Cardiac septum (tissue), 1 donor: ENCODE measurements around the gene PAK4. TPM values are rescaled to one million over a fixed set of nuclear protein-coding genes. Genes with fewer than 3 reads are reported as not detected.
"Not testable (repeated sequence)": the region's sequence is repeated elsewhere in the genome, so short reads cannot be mapped to it uniquely, and the experiment has no call there.

Source experiments
- DNase-seq: peaks from one replicate; pipeline ENCODE4 v3.0.0-alpha.2; 2020; ENCODE audit warnings: low spot score
- intact Hi-C: fragments of 100-400 bp; cut with DNase I; formaldehyde crosslinking; loops from one replicate; pipeline ENCODE4 v1.14.0; 2022
- total RNA-seq: library from RNA; stranded (reverse); fragmentation: NEBNext Ultra II Directional; extraction: Animal tissue kit (Norgen Biotek cat#: 25700); gene quantifications from one replicate; pipeline ENCODE4 v1.2.1, GENCODE V29; 2021
- donor health status: DM: no; HTN: no; CAD: no.

PAK4 gene
- total RNA-seq, 1 donor from 2014 or later: 18.6 TPM

- no peak for DNase-seq
- intact Hi-C loops: no loop called here
Measured at GRCh38 chr19:39218230-39219007, 92.8 kb downstream of the PAK4 start.

- intact Hi-C loops, DNase-seq: not testable (repeated sequence)
Measured at GRCh38 chr19:39219108-39219507, 93.5 kb downstream of the PAK4 start.

GRCh38 chr19:39223703-39224279 lies 98.2 kb downstream of the PAK4 start:
- DNase-seq: no peak
- intact Hi-C loops: no loop called here

GRCh38 chr19:39224910-39225309 lies 99.3 kb downstream of the PAK4 start:
- DNase-seq: no peak
- intact Hi-C loops: no loop called here

Other genes starting within 250 kb of the PAK4 start
- gene RINL, start 247.5 kb upstream of the PAK4 start, total RNA-seq: 2.0 TPM
- 49.6 TPM for gene SIRT2, start 226.2 kb upstream of the PAK4 start, total RNA-seq
- 22.0 TPM for gene NFKBIB, start 225.8 kb upstream of the PAK4 start, total RNA-seq
- not detected for gene CCER2, start 213.6 kb upstream of the PAK4 start, total RNA-seq
- 12.6 TPM for gene SARS2, start 195.0 kb upstream of the PAK4 start, total RNA-seq
- gene MRPS12, start 194.8 kb upstream of the PAK4 start, total RNA-seq: 40.4 TPM
- 3.3 TPM for gene FBXO17, start 150.0 kb upstream of the PAK4 start, total RNA-seq
- gene FBXO27, start 93.2 kb upstream of the PAK4 start, total RNA-seq: 15.3 TPM
- not detected for gene ACP7, start 41.4 kb upstream of the PAK4 start, total RNA-seq
- gene NCCRP1, start 71.2 kb downstream of the PAK4 start, total RNA-seq: not detected
- gene SYCN, start 78.5 kb downstream of the PAK4 start, total RNA-seq: not detected
- not detected for gene IFNL3, start 119.2 kb downstream of the PAK4 start, total RNA-seq
- not detected for gene IFNL4, start 123.1 kb downstream of the PAK4 start, total RNA-seq
- not detected for gene IFNL2, start 142.6 kb downstream of the PAK4 start, total RNA-seq
- gene IFNL1, start 170.6 kb downstream of the PAK4 start, total RNA-seq: not detected
- 0.27 TPM for gene LRFN1, start 195.1 kb downstream of the PAK4 start, total RNA-seq
- 17.5 TPM for gene GMFG, start 210.3 kb downstream of the PAK4 start, total RNA-seq
- 65.8 TPM for gene SAMD4B, start 216.6 kb downstream of the PAK4 start, total RNA-seq